ENCODE results near the gene BPGM.

BPGM gene

DNA sequence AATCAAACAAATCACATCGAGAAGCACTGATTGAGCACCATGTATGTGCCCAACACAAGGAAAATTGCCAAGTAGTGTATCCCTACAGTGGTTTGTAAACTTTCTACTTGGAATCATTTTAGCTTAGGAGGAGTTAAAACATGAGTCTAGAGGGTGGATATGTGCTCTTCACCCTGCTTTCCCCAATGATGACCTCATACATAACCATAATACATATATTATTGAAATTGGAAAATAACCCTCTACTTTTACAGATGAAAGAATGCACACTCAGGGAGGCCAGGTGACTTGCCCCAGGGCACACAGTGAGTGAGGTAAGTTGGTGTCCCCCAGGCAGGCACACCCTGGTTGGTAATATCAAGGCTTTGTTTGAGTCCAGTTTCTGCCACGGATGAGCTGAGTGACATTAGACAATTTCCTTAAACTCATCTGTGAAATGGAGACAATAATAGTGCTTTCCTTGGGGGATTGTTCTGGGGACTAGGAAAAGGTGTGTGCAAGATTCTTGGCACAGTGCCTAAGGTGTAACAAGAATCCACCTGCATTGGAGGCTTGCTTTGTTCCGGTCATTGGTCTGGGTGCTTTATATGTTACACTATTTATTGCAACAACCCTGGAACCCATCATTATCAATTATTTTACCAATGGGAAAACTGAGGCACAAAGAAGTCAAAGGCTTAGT, 50.7 kb downstream of the BPGM start:
- no peak for DNase-seq (ENCODE audit: low read depth)

GRCh38 chr7:134698481-134698880, 51.8 kb downstream of the BPGM start:
- DNase-seq (ENCODE audit: low read depth): no peak

GRCh38 chr7:134699021-134699818, 52.6 kb downstream of the BPGM start:
- no peak for DNase-seq (ENCODE audit: low read depth)

GRCh38 chr7:134699899-134700298, 53.2 kb downstream of the BPGM start:
- no peak for DNase-seq (ENCODE audit: low read depth)

DNA sequence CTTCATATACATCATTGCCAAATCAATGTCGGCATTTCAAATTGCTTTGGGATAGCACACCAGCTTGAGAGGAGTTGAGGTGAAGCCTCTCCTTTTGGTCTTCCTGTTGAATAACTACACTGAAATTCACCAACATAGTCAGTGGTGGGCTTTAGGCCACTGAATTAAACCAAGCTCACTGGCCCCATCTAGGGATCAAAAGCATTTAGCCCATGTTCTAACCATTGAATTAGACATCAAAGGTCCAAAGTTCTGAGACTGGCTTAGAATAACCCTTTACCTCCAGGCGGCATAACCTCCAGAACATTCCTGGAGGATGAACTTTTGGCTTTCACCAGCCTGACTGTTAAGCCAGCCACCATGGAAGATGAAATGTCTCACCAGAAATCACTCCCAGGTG, 54.6 kb downstream of the BPGM start:
- no peak for DNase-seq (ENCODE audit: low read depth)

DNA sequence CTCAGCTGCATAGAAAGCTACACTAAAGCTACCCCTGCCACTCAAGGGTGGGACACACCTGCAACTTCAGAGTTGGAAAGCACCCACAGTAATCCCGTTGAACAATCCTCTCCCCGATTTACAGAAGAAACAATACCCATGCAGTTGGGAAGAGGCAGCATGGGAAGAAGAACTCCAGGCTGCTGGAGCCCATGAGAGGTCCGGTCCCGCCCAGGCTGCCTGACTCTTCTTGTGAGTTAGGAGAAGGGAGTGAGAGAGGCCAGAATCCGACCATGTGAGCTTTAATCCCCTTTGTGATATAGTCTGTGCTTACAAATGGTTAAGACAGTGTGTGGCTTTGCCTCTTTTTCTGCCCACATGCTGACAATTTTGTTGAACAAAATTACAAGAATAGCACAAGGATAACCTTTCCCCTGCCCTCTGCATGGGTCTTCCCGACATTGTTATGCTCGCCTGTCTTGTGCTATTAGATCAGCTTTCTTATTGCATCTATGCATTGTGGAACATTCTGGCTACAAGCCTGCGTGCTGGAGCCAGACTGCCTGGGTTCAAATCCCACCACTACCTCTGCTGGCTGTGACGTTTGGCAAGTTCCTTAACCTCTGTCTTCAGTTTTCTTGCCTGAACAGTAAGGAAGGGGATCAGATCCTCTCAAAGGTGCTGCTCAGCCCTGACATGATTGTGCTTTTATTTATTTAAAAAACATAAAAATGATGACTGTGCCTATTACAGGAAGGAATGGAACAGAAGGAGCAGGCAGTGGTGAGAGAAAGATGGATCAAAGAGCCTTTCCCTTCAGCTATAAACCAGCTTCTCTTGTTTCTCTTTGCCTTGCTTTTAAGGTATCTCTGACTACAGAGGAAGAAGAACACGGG, 56.0 kb downstream of the BPGM start:
- DNase-seq (ENCODE audit: low read depth): no peak

GRCh38 chr7:134703241-134703594, 56.6 kb downstream of the BPGM start:
- no peak for DNase-seq (ENCODE audit: low read depth)

GRCh38 chr7:134703782-134704181, 57.1 kb downstream of the BPGM start:
- no peak for DNase-seq (ENCODE audit: low read depth)

GRCh38 chr7:134704827-134705226, 58.2 kb downstream of the BPGM start:
- DNase-seq (ENCODE audit: low read depth): no peak

- DNase-seq (ENCODE audit: low read depth): no peak
These were observed 59.1 kb downstream of the BPGM start for GRCh38 chr7:134705716-134706115.

GRCh38 chr7:134706468-134706867, 59.8 kb downstream of the BPGM start:
- no peak for DNase-seq (ENCODE audit: low read depth)

DNA sequence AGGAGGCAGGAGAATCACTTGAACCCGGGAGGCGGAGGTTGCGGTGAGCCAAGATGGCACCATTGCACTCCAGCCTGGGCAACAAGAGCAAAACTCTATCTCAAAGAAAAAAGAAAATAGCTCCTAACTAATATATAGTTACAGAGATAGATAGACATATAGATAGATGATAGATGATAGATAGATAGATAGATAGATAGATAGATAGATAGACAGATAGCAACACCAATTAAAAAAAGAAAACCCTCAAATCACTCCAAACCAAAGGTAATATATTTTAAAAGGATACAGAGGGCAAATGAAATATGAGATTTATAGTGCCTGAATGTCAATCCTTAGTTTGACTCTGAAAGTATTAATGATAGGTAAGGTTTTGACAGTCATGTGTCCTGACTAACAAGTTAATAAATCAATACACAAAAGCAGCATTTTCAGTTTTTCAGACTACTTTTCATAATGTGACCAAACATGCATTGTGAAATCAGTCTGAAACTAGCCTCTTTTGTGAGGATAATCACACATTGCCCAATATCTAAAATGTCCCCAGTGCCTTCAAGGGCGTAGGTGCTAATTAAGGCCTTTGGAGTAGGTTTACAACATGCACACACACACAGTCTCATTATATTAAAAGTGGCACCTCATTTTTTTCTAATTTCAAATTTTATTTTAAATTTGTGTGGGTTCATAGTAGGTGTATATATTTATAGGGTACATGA, 61.2 kb downstream of the BPGM start:
- no peak for DNase-seq (ENCODE audit: low read depth)

DNA sequence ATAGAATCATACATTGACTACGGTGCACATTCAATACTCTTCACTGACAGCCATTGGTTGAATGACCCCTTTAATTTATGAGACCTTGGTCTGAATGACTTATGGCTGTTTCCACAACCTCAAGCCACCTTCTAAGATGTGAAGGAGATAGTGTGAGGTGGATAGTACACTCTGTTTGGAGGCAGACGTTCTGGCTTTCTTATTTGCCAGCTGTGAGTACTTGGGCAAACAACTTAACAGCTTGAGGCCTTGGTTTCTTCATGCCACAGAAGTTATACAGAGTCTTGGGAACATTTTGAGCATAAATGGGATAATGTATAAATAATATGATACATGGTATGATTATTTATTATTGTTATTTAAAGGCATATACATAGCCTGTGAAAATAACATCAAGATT, 62.0 kb downstream of the BPGM start:
- no peak for DNase-seq (ENCODE audit: low read depth)

DNA sequence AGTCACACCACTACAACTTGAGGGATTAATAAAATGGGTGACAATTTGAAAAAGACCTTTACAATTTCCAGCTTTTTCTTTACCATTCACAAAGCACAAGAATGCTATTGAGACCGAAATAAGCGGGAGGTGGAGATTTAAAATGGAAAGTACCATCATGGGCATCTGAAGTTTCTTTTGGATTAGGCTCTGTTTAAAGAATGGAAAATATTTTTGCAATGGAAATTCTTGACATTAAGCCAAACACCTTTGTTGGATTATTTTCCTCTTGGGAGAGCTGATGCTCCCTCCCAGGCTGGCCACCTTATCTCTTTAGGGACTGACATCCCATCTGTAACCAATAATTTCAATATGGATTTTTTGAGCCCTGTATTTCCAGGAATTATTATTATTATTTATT, 62.5 kb downstream of the BPGM start:
- DNase-seq (ENCODE audit: low read depth): no peak

DNA sequence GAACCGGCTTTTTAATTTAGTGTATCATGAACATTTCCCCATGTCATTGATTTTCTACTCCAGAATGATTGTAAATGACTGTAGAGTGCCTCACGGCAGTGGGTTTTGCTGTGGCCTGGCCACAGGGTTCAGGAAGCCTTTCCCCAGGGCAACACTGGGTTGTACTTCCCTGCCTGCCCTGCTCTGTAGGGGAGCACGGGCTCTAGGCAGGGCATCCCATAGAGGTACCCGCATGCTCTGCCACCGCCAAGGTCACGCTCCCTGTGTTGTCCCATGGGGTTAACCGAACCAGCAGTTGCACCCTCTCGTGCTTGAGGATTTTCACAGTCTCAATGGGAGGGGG, 63.8 kb downstream of the BPGM start:
- no peak for DNase-seq (ENCODE audit: low read depth)

- DNase-seq (ENCODE audit: low read depth): peak; percentile 37
These were observed 64.4 kb downstream of the BPGM start for GRCh38 chr7:134710854-134711624.

DNA sequence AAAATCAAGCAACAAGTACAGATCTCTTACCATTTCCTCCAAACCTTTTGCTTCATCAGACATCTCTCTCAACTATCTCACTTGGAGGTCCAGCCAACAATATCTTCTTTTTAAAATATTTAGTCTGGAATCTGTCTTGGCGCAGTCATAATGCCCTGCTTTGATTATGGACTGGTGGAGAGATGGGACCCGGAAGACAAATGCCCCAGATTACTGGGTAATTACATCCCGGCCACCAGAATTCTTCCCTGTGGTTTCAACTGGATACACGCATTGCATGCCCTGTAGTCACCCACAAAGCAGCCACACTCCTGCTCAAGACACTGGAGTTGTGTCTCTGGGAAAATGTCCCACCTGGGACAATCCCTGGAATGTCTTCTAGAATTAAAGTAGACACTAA, 65.5 kb downstream of the BPGM start:
- DNase-seq (ENCODE audit: low read depth): no peak

GRCh38 chr7:134714470-134715205, 68.0 kb downstream of the BPGM start:
- no peak for DNase-seq (ENCODE audit: low read depth)

DNA sequence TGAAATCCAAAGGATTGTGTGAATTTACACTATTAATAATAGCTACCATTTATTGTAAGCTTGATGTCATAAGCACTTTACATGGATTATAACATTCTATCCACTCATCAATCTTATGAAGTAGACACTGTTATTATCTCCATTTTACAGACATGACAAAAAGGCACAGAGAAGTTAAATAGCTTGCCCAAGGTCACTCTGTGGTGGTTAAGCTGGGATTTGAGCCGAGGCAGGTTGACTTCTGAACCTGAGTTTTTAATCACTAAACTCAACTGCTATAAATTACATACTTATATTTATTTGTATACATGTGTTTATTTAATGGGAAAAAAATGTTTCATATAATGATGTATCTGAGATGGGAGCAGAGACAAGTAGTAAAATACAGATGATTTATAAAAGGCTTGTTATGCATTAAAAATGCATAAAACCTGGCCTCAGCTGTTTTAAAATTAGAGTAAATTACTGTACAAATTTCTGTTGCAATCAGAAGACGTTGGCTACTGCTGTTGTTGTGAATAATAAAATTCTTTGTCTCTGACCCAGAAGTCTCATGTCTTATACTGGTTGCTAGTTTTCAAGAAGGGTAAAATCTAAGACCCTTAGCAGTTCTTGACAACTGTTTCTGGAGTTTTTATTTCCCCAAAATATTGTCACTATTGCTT, 71.7 kb downstream of the BPGM start:
- no peak for DNase-seq (ENCODE audit: low read depth)
